Gastroesophageal sphincter (tissue), 4 donors: ENCODE data around the gene LSAMP. TPM values are rescaled to one million over a fixed set of nuclear protein-coding genes. Genes with fewer than 3 reads are reported as not detected.

Experiments used
- ATAC-seq: fragments of 150-250 bp; one replicate; pipeline ENCODE4 v1.9.1; 2016; ENCODE audit warnings: mild to moderate bottlenecking, moderate library complexity
- H3K27ac ChIP-seq, 4 donors: fragments of 200-600 bp; sonication (generic) in 3 of 4; 1 replicate in 3 of 4; 2 replicates in 1 of 4; pipeline ENCODE4 v1.5.1; 2016 to 2019
- H3K27me3 ChIP-seq: fragments of 200-600 bp; sonication (generic); one replicate; pipeline ENCODE4 v1.5.1; 2019
- H3K36me3 ChIP-seq, 2 donors: fragments of 200-600 bp; sonication (generic); one replicate each; pipeline ENCODE4 v1.5.1; 2019; ENCODE audit warnings: control low read depth in 1 of 2
- H3K4me1 ChIP-seq, 3 donors: fragments of 200-600 bp; sonication (generic); 1 replicate in 2 of 3; 2 replicates in 1 of 3; pipeline ENCODE4 v1.5.1; 2016 to 2019; ENCODE audit warnings: control low read depth in 2 of 3
- H3K4me3 ChIP-seq, 2 donors: fragments of 200-600 bp; sonication (generic); one replicate each; pipeline ENCODE4 v1.5.1; 2019; ENCODE audit warnings: mild to moderate bottlenecking in 1 of 2, moderate library complexity in 1 of 2
- H3K9me3 ChIP-seq, 3 donors: fragments of 200-600 bp; sonication (generic); one replicate each; pipeline ENCODE4 v1.5.1; 2017 to 2019; ENCODE audit warnings: control low read depth in 2 of 3
- EP300 ChIP-seq: sonication (generic); formaldehyde crosslinking; IDR thresholded peaks from one replicate; pipeline ENCODE4 v1.6.1; 2017; ENCODE audit warnings: antibody characterized with exemption, mild to moderate bottlenecking
- POLR2A ChIP-seq, 2 donors: fragments of 450-650 bp; IDR thresholded peaks; one replicate each; pipeline ENCODE4 v1.6.1; 2017; ENCODE audit warnings: antibody characterized with exemption in 2 of 2, mild to moderate bottlenecking in 2 of 2, moderate library complexity in 1 of 2
- POLR2AphosphoS5 ChIP-seq: sonication (generic); formaldehyde crosslinking; IDR thresholded peaks from one replicate; pipeline ENCODE4 v1.6.1; 2017; ENCODE audit warnings: antibody characterized with exemption
- WGBS, 2 donors: methylation state at CpG; one replicate each; pipeline ENCODE4 v1.1.5; 2018; ENCODE audit warnings: low coverage in 1 of 2; 5-methylcytosine and 5-hydroxymethylcytosine counted together
- total RNA-seq, 4 donors: library from RNA; depleted of rRNA; stranded (reverse); fragments of >200 nt; gene quantifications; one replicate each; pipeline ENCODE4 v1.1.0, GENCODE V29; 2016
- TF ChIP-seq, protein P1 (sequence below), 4 experiments: fragments of 200-600 bp in 2 of 4; fragments of 450-650 bp in 2 of 4; sonication (generic) in 1 of 4; IDR thresholded peaks; one replicate each; pipeline ENCODE4 v1.5.1; 2017 to 2019; ENCODE audit warnings: antibody characterized with exemption in 4 of 4, mild to moderate bottlenecking in 2 of 4, moderate library complexity in 2 of 4

The LSAMP gene
- total RNA-seq, 4 donors from 2014 or later = 1.5 to 9.3 (median 3.6) TPM

DNA sequence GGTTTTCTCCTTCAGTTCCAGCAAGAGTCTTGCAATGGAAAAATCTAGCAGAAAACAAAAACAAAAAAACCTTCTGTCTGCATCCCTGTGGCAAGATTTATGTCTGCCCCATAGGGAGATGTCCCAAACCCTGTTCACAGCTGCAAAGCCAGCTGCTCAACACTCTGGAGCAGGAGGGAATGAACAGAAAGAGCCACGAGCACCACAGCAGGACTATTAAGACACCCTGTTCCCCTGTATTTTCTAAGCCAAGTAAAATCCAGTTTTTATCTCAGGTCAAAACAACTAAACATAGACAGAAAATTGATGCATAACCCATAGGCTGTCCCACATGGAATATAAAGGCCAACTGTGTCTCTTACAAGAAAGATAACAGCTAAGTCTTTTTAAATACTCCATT is 357.9 kb downstream of the LSAMP start:
- Histone ChIP-seq H3K27ac (no peak overlapping the region), H3K27me3 (no peaks in the 10 kb centered on the region), H3K36me3 (no peaks in the 10 kb centered on the region), H3K4me3 (no peak overlapping the region), H3K9me3 (no peaks in the 10 kb centered on the region), H3K4me1 (no peaks in the 10 kb centered on the region)
- no peak for ATAC-seq
- no peak for TF ChIP-seq POLR2A (IDR thresholded peaks at IDR 0.05)
- TF ChIP-seq EP300 = no peak
- TF ChIP-seq, protein P1, sequence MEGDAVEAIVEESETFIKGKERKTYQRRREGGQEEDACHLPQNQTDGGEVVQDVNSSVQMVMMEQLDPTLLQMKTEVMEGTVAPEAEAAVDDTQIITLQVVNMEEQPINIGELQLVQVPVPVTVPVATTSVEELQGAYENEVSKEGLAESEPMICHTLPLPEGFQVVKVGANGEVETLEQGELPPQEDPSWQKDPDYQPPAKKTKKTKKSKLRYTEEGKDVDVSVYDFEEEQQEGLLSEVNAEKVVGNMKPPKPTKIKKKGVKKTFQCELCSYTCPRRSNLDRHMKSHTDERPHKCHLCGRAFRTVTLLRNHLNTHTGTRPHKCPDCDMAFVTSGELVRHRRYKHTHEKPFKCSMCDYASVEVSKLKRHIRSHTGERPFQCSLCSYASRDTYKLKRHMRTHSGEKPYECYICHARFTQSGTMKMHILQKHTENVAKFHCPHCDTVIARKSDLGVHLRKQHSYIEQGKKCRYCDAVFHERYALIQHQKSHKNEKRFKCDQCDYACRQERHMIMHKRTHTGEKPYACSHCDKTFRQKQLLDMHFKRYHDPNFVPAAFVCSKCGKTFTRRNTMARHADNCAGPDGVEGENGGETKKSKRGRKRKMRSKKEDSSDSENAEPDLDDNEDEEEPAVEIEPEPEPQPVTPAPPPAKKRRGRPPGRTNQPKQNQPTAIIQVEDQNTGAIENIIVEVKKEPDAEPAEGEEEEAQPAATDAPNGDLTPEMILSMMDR (IDR thresholded peaks at IDR 0.05) = no peak
- TF ChIP-seq POLR2AphosphoS5 = no peak
- WGBS, 2 donors = 14 to 56% methylated on average over 1 of the region's 1 CpG

DNA sequence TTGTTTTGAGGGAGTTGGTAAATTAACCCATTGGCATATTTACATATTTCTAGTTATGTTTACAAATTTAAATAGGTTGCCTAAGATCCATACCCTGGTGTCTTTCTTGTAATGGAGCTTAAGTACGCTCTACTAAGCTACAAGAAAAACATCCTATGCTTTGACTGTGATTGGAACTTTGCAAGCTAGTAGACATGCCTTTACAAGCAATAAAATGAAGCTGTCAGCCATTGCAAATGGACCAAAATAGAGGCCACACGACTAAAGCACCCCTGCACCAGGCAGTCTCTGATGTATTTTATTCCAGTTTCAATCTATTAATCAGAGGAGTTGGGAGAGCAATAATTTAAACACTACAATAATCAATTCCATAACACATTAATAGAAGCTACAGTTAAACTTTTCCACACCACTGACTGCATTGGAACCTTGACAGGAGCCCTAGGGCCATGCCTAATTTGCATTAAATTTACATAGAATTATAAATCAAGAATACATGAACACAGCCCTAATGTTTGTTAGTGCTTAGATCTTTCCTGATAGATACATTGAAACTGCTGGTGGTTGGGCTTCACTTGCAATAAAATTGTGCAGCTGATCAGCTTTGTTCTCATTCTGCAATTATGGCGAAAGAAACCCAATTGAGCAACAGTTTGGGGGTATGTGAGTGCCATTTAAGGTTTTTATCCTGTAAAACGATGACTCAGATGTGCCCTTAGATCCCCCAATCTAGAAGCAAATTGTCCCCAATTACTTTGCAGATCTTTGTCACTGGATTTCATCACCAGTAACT is 360.1 kb downstream of the LSAMP start:
- whole genome bisulfite sequencing, 2 donors = 64 to 67% methylated on average over 1 to 4 of the region's 4 CpGs
- Histone ChIP-seq H3K36me3 (no peaks in the 10 kb centered on the region), H3K27me3 (no peaks in the 10 kb centered on the region), H3K4me1 (no peaks in the 10 kb centered on the region), H3K27ac (no peak overlapping the region), H3K9me3 (no peaks in the 10 kb centered on the region), H3K4me3 (no peak overlapping the region)
- ATAC-seq = no peak
- TF ChIP-seq EP300 = no peak
- no peak for TF ChIP-seq POLR2AphosphoS5
- TF ChIP-seq, protein P1 (IDR thresholded peaks at IDR 0.05) = no peak
- TF ChIP-seq POLR2A (IDR thresholded peaks at IDR 0.05) = no peak

DNA sequence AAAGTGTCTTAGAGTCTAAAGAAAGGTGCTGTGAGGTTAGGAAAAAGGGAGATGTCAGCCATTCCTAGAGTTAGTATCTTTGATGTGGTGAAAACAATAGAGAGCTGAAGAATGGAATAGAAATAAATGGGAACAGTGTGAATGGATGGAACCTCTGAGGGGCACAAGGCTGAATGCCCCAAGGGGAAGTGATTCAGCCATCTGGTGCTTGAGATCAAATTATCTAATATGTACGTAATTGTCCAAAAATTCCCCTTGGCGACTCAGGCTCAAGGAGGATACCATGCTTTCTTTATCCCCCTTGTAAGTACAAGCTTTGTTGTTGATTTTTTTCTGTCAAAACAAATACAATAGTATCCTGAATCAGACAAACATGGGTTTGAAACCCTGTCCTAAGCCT is 361.6 kb downstream of the LSAMP start:
- WGBS, 2 donors = 80 to 83% methylated on average over 2 of the region's 2 CpGs
- no peak for ATAC-seq
- no peaks in the 10 kb centered on the region for H3K4me1 ChIP-seq

DNA sequence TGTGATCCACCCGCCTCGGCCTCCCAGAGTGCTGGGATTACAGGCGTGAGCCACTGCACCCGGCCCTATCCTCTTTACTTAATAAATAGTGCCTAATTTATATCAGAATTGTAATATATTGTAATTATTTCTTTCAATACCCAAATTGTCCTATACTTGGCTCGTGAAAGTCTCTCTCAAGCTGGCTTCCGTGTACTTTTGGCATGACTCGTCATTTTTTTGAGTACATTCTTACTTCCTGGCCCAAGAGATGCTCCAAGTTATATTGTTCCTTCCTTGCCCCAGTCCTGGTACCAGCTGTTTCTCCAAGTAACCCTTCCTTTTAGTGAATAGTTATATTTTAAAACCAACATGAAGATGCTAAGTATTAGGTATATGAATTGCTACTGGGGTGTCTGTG is 366.7 kb downstream of the LSAMP start:
- H3K9me3 ChIP-seq = no peaks in the 10 kb centered on the region
- H3K4me1 ChIP-seq = no peaks in the 10 kb centered on the region
- TF ChIP-seq POLR2A (IDR thresholded peaks at IDR 0.05) (no peak), EP300 (no peak), POLR2AphosphoS5 (no peak)
- TF ChIP-seq, protein P1 (IDR thresholded peaks at IDR 0.05) = no peak
- 87 to 94% methylated on average over 5 to 7 of the region's 7 CpGs for WGBS, 2 donors
- H3K27ac ChIP-seq = no peak overlapping the region
- ATAC-seq = no peak
- no peaks in the 10 kb centered on the region for H3K36me3 ChIP-seq
- H3K4me3 ChIP-seq = no peak overlapping the region
- H3K27me3 ChIP-seq = no peaks in the 10 kb centered on the region

More for the DNA sequence above, 361.6 kb downstream of the LSAMP start:
- TF ChIP-seq POLR2A (IDR thresholded peaks at IDR 0.05) (no peak), POLR2AphosphoS5 (no peak), EP300 (no peak)
- TF ChIP-seq, protein P1 (IDR thresholded peaks at IDR 0.05) = no peak
- Histone ChIP-seq H3K27me3 (no peaks in the 10 kb centered on the region), H3K4me3 (no peak overlapping the region), H3K36me3 (no peaks in the 10 kb centered on the region), H3K27ac (no peak overlapping the region), H3K9me3 (no peaks in the 10 kb centered on the region)

DNA sequence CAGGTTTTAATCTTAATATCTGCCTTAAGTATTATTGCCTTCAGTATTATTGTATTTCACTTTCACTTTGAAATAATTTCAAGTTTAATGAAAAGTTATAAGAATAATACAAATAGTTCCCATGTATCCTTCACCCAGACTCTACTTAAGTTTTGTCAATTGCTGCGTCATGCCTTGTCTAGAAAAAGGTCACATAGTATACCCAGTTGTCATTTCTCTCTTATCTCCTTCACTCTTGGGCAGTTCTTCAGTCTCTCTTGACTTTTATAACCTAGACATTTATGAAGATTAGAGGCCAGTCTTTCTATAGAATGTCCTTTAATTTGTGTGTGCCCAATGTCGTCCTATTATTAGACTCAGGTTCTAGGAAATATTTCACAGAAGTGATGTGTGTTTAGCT is 367.7 kb downstream of the LSAMP start:
- no peaks in the 10 kb centered on the region for H3K27me3 ChIP-seq
- H3K36me3 ChIP-seq = no peaks in the 10 kb centered on the region
- no peak for TF ChIP-seq POLR2A (IDR thresholded peaks at IDR 0.05)
- TF ChIP-seq EP300 = no peak
- TF ChIP-seq, protein P1 (IDR thresholded peaks at IDR 0.05) = no peak
- TF ChIP-seq POLR2AphosphoS5 = no peak
- no peaks in the 10 kb centered on the region for H3K4me1 ChIP-seq
- H3K4me3 ChIP-seq = no peak overlapping the region
- ATAC-seq = no peak
- no peak overlapping the region for H3K27ac ChIP-seq
- 86 to 89% methylated on average over 2 of the region's 2 CpGs for WGBS, 2 donors
- H3K9me3 ChIP-seq = no peaks in the 10 kb centered on the region
